HUES48 (cell line): ENCODE data around the gene VPS36.
A peak's percentile ranks its signal among the peaks of the same experiment; 100 is the strongest.
"Not testable (repeated sequence)": the region's sequence is repeated elsewhere in the genome, so short reads cannot be mapped to it uniquely, and the experiment has no call there.

Source experiments
- H3K27ac ChIP-seq: one replicate; pipeline ENCODE4 v1.7.0; 2013; ENCODE audit warnings: low read depth, low read length, inconsistent platforms
- H3K27me3 ChIP-seq: 2 replicates; pipeline ENCODE4 v1.6.1; 2013; ENCODE audit warnings: mild to moderate bottlenecking, low read length; ENCODE audit not compliant: control insufficient read depth, insufficient read depth
- H3K36me3 ChIP-seq: 2 replicates; pipeline ENCODE4 v1.6.1; 2013; ENCODE audit warnings: low read length; ENCODE audit not compliant: control insufficient read depth, insufficient read depth
- H3K4me1 ChIP-seq: 2 replicates; pipeline ENCODE4 v1.6.1; 2013; ENCODE audit warnings: mild to moderate bottlenecking, low read length; ENCODE audit not compliant: control insufficient read depth, insufficient read depth
- H3K4me3 ChIP-seq: 2 replicates; pipeline ENCODE4 v1.5.1; 2013; ENCODE audit warnings: mild to moderate bottlenecking, low read depth, low read length
- H3K9ac ChIP-seq: 2 replicates; pipeline ENCODE4 v1.6.1; 2013; ENCODE audit warnings: mild to moderate bottlenecking, low read depth, low read length, moderate library complexity
- H3K9me3 ChIP-seq: 2 replicates; pipeline ENCODE4 v1.6.1; 2013; ENCODE audit warnings: low read length; ENCODE audit not compliant: control insufficient read depth, insufficient read depth

The VPS36 gene

DNA sequence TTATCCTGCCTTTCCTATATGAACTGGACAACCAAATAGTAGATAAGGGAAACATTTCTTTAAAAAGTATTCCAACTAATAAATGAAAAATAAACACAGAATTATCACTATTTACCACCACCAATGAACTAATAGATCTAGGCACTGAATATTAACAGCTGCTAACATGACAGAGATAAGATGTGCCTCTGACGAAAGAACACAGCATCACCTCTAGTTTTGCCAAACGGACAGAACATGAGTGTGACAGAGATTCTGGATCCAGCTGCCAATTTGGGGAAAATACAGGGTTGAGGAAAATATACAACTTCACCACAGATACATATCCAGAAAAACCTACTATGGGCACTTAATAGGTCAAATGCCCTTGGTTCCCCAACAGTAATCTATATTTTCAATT is 18.0 kb downstream of the VPS36 start:
- Histone ChIP-seq H3K27ac (no peak overlapping the region), H3K4me3 (no peak overlapping the region), H3K4me1 (no peaks in the 10 kb centered on the region), H3K27me3 (no peaks in the 10 kb centered on the region), H3K9me3 (no peaks in the 10 kb centered on the region), H3K9ac (no peak overlapping the region), H3K36me3 (peaks cover 65% of the 10 kb centered on the region)

DNA sequence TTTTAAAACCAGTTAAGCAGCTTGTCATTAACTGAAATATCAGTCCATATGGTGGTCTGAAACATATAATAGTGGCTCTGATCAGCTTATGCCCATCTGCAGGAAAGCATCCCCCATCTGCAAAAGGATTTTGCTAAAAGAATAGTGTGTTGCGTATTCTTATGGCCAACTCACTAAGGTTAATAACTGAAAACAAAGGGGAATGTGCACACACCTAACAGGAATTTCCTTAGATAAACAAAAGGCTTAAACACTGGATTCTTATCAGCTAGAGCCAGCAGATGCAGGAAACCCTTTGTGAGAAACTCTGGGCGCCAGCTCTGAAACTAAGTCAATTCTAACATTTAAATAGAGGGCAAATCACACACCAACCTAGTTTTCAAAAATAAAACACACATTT is 22.1 kb downstream of the VPS36 start:
- no peaks in the 10 kb centered on the region for H3K4me1 ChIP-seq
- no peaks in the 10 kb centered on the region for H3K27me3 ChIP-seq
- H3K9ac ChIP-seq, result no peak overlapping the region
- no peak overlapping the region for H3K4me3 ChIP-seq
- peak overlapping the region; percentile 44 for H3K27ac ChIP-seq
- peaks cover 59% of the 10 kb centered on the region for H3K36me3 ChIP-seq
- no peaks in the 10 kb centered on the region for H3K9me3 ChIP-seq

DNA sequence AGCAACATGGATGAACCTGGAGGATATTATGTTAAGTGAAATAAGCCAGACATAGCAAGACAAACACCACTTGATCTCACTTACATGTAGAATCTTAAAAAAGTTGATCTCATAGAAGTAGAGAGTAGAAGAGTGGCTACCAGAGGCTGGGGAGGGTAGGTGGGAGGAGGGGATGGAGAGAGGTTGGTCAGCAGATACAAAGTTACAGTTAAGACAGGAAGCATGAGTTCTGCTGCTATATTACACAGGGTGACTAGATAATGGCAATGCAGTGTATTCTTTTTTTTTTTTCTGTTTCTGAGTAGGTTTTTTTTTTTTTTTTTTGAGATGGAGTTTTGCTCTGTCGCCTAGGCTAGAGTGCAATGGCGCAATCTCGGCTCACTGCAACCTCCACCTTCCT is 29.2 kb downstream of the VPS36 start:
- H3K27ac ChIP-seq, result no peak overlapping the region
- no peak overlapping the region for H3K9ac ChIP-seq
- no peaks in the 10 kb centered on the region for H3K4me1 ChIP-seq
- H3K36me3 ChIP-seq, result peaks cover 65% of the 10 kb centered on the region
- no peaks in the 10 kb centered on the region for H3K27me3 ChIP-seq
- no peak overlapping the region for H3K4me3 ChIP-seq
- no peaks in the 10 kb centered on the region for H3K9me3 ChIP-seq

DNA sequence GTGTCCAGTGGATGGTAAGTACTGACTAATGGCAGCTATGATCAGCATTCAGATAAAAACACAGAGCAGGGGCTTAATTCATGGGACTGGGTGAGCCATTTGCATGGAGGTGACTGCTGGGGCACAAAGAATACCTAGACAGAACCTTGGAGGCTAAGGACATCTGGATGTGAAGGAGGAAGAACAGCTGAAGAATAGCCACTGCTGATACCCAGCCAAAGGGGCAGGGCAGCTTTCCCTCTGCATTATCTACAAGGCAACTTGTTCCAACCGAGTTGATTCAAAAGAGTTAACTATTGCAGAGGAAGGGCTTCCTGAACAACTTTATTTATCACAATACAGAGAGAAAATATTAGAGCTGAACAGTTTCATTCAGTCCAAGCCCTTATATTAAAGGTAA is 31.4 kb downstream of the VPS36 start:
- Histone ChIP-seq H3K36me3 (peaks cover 61% of the 10 kb centered on the region), H3K4me3 (no peak overlapping the region), H3K27ac (no peak overlapping the region), H3K4me1 (no peaks in the 10 kb centered on the region), H3K27me3 (no peaks in the 10 kb centered on the region), H3K9ac (no peak overlapping the region), H3K9me3 (no peaks in the 10 kb centered on the region)

DNA sequence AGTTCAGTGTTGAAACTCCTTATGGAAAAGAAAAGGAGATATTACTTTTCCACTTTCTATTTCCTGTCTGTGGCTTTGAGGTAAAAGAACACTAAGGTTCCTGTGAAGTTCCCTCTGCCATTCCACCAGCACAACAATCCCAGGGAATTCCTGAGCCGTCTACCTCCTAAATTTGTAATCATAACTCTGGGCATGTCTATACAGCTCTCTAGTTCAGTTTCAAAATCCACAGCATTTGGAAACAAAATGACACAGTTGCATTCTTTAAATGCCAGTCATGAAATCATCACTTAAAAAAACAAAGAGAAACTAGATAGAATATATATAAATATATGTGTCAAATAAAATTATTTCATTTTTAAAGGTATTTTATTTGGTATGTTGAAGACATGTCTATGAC is 35.5 kb downstream of the VPS36 start:
- Histone ChIP-seq H3K4me3 (no peak overlapping the region), H3K9me3 (no peaks in the 10 kb centered on the region), H3K36me3 (peaks cover 53% of the 10 kb centered on the region), H3K4me1 (no peaks in the 10 kb centered on the region), H3K27me3 (no peaks in the 10 kb centered on the region), H3K27ac (no peak overlapping the region), H3K9ac (no peak overlapping the region)

DNA sequence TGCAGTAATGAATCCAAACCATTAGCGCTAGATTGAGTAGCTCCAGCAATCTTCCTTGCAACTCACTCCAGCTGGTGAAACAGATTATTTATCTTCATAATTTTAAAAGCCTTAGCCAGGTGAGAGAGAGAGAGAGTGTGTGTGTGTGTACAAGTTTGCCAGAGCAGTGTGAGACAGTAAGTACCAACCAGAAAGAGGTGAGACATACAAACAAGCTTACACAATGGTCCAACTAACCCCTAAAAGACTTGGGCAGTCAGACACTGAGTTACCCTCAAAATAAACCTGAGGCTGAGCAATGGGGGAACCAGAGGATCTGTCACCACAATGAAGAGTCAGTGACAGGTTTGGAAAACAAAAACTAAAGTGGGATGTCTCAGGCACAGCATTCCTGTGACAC is 36.4 kb downstream of the VPS36 start:
- Histone ChIP-seq H3K27me3 (no peaks in the 10 kb centered on the region), H3K4me3 (no peak overlapping the region), H3K27ac (no peak overlapping the region), H3K36me3 (peaks cover 53% of the 10 kb centered on the region), H3K4me1 (no peaks in the 10 kb centered on the region), H3K9ac (no peak overlapping the region), H3K9me3 (no peaks in the 10 kb centered on the region)

DNA sequence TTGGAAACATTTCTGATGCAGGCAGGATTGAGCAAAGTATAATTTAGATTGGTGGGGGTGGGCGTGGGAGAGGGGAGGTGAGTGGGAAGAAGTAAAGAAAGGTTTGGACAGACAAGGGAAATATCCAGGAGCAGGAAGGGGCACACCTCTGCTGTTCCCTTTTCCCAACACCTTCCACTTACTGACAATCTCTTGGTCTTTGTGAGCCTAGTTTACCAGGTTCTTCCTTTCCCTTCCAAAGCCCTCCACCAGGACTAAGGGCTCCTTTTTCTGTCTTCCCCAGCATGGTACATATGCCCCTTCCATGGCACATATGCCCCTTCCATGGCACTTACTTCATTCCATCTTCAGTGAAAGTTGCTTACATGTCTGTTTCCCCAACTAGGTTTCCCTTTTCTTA is 38.3 kb downstream of the VPS36 start:
- Histone ChIP-seq H3K4me1 (no peaks in the 10 kb centered on the region), H3K27ac (no peak overlapping the region), H3K36me3 (peaks cover 39% of the 10 kb centered on the region), H3K4me3 (no peak overlapping the region), H3K9ac (no peak overlapping the region), H3K9me3 (no peaks in the 10 kb centered on the region), H3K27me3 (0 out of 2 replicates have a peak, but pooled peaks cover under 1% of the 10 kb centered on the region)

DNA sequence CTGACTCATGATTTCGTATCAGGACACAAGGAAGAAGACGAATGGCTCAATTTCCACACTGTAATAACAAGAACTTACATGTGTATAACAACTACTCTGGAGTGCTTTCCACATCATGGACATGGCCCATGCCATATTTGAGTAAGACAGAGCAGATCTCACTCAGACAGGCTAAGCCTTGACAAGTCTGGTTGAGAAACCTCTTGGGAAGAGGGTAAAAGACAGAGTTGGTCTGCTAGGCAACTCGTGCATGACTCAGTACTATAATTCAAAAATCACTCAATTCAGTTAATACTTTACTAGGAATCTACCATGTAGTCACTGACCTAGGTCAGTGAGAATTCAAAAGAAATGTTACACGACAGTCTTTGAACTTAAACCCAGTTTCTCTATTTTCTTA is 38.8 kb downstream of the VPS36 start:
- Histone ChIP-seq H3K4me1 (no peaks in the 10 kb centered on the region), H3K27me3 (peaks cover 5% of the 10 kb centered on the region), H3K36me3 (peaks cover 34% of the 10 kb centered on the region), H3K27ac (no peak overlapping the region), H3K4me3 (no peak overlapping the region), H3K9ac (no peak overlapping the region), H3K9me3 (no peaks in the 10 kb centered on the region)

DNA sequence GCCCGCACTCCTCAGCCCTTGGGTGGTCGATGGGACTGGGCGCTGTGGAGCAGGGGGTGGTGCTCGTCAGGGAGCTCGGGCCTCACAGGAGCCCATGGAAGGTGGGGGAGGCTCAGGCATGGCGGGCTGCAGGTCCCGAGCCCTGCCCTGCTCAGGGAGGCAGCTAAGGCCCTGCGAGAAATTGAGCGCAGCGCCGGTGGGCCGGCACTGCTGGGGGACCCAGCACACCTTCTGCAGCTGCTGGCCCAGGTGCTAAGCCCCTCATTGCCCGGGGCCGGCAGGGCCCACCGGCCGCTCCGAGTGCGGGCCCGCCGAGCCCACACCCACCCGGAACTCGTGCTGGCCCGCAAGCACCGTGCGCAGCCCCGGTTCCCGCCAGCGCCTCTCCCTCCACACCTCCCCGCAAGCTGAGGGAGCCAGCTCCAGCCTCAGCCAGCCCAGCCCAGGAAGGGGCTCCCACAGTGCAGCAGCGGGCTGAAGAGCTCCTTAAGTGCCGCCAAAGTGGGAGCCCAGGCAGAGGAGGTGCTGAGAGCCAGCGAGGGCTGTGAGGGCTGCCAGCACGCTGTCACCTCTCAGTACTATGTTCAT is 42.3 kb downstream of the VPS36 start:
- not testable (repeated sequence) for H3K9me3 ChIP-seq, H3K36me3 ChIP-seq, H3K4me1 ChIP-seq, H3K4me3 ChIP-seq, H3K27ac ChIP-seq, H3K9ac ChIP-seq
- peaks cover 32% of the 10 kb centered on the region for H3K27me3 ChIP-seq

DNA sequence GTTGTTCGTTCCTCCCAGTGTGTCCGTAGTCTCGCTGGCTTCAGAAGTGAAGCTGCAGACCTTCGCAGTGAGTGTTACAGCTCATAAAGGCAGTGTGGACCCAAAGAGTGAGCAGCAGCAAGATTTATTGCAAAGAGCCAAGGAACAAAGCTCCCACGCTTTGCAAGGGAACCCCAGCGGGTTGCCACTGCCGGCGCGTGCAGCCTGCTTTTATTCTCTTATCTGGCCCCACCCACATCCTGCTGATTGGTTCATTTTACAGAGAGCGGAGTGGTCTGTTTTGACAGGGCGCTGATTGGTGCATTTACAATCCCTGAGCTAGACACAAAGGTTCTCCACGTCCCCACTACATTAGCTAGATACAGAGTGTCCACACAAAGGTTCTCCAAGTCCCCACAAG is 43.0 kb downstream of the VPS36 start:
- H3K4me1 ChIP-seq, H3K4me3 ChIP-seq, H3K27ac ChIP-seq, H3K9me3 ChIP-seq, H3K9ac ChIP-seq, H3K36me3 ChIP-seq: not testable (repeated sequence)
- H3K27me3 ChIP-seq, result peaks cover 32% of the 10 kb centered on the region

DNA sequence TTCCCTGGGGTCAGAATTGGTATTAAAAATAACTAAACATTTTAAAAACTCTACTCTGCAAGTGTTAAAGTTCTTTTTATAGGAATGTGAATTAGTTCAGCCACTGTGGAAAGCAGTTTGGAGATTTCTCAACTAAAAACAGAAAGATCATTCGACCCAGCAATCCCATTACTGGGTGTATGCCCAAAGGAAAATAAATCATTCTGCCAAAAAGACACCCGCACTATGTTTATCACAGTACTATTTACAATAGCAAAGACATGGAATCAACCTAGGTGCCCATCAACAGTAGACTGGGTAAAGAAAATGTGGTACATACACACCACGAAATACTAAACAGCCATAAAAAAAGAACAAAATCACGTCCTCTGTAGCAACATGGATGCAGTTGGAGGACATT is 43.8 kb downstream of the VPS36 start:
- Histone ChIP-seq H3K36me3 (no peaks in the 10 kb centered on the region), H3K9ac (no peak overlapping the region), H3K9me3 (no peaks in the 10 kb centered on the region), H3K27ac (no peak overlapping the region), H3K27me3 (peaks cover 32% of the 10 kb centered on the region), H3K4me3 (peak overlapping the region; percentile 65), H3K4me1 (peaks cover 3% of the 10 kb centered on the region; the same call in 1 of the 2 replicates)
